Measurements from ENCODE around the gene SNX4.
"Not testable (repeated sequence)": the region's sequence is repeated elsewhere in the genome, so short reads cannot be mapped to it uniquely, and the experiment has no call there.

Gene SNX4

GRCh38 chr3:125519678-125520562 is at the start of gene SNX4:
SNX4 (minus strand) TSS chr3:125520202; CDS start chr3:125520172, 30 bp downstream.
- DNase-seq (ENCODE audit: low read depth) = peak; percentile 74

GRCh38 chr3:125556314-125556713 is 36.3 kb upstream of the SNX4 start:
- no peak for DNase-seq (ENCODE audit: low read depth)

DNA sequence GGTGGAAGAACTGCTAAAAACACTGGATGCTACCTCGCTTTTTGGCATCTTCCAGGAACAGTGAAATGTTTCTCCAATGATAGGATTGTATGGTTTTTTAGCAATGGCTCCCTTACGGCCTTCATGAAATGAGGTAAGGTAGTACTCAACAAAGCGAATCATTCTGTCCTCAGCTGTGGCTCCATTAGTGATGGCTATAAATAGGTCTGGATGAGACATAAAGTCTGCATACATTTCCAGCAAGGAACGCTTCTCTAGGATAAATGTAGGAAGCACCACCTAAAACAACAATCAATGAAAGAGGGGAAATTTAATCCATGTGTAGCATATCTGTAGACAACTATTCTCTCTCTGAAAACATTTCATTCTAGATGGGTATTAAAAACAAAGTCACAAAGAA is 32.4 kb upstream of the SNX4 start:
- DNase-seq (ENCODE audit: low read depth) = no peak

DNA sequence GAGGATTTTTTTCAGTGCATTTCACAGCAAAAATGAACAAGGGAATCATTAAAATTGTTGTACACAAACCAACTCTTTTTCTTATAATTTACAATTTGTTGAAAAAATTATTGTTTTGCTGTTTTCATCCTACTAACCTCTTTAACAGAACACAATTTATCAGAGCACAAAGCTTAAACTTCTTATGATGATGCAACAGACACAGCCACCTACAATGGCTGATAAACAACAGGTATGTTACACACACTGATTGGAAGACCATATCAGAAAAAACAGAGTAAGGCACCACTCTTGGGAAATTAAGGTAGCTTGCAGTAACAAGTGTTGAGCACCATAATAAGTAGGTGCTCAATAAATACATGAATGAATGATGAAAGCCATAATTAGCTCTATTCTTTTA is 8.9 kb upstream of the SNX4 start:
- no peak for DNase-seq (ENCODE audit: low read depth)

GRCh38 chr3:125525153-125525552 is 5.2 kb upstream of the SNX4 start:
- DNase-seq (ENCODE audit: low read depth) = no peak

DNA sequence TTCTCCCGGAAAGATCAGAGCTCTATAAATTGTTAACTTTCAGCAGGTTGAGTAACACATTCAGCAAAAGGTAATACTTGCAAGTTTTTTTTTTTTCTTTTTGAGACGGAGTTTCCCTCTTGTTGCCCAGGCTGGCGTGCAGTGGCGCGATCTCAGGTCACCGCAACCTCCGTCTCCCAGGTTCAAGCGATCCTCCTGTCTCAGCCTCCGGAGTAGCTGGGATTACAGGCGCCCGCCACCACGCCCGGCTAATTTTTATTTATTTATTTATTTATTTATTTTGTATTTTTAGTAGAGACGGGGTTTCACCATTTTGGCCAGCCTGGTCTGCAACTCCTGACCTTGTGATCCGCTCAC is 539 bp upstream of the SNX4 start:
- not testable (repeated sequence) for DNase-seq (ENCODE audit: low read depth)

GRCh38 chr3:125515421-125515820 is 4.6 kb downstream of the SNX4 start:
- no peak for DNase-seq (ENCODE audit: low read depth)

DNA sequence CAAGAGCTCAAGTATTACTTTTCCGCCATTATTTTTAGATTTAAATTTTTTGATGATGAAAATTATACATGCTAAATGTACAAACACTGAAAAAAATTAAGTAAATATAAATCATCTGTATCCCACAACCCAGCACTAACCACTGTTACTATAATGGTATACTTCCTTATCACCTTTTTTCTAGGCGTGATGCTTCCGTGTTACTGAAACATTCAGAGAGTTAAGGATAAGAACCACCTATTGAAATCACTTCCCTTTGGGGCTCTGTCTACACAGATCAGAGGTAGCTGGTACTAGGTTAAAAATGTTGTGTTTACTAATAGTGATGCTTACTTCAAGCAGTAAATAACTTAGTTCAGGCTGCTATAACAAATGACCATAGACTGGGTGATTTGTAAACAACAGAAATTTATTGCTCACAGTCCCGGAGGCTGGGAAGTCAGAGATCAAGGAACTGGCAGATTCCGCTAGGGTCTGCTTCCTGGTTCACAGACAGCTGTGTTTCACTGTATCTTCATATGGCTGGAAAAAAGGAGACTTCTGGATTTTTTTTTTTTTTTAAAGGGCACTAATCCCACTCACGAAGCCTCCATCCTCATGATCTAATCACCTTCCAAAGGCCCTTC is 6.4 kb downstream of the SNX4 start:
- no peak for DNase-seq (ENCODE audit: low read depth)

- no peak for DNase-seq (ENCODE audit: low read depth)
These were observed 7.7 kb downstream of the SNX4 start for GRCh38 chr3:125512135-125512920.

DNA sequence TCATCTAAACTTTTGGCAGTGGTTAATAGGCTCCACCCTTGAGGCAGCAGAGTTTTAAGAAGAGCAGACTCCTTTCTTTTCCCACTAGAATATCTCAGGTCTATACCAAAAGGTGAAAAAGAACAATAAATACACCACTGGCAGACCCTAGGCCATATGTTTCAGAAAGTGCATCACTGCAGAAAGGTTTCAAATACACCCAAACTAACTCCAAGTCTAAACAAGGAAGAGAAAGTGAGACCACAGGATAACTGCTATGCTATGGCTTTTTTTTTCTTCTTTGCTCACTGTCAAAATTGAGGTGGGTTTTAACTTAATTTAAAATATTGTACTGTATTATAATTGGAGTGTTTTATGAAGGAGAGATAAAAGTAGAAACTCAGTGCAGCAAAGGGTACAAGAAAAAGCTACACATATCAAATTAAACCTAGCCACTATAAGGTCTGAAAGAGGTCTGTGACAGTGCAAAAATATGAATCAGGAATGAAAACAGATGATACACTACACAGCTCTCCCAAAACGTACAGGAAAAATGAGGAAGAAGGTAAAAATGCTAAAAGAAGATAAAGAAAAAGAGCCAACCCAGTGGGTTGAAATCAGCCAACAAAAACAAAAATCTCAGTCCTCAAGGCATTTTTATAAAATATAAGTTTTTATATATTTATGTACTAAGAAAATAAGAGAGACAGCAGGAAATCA is 8.4 kb downstream of the SNX4 start:
- DNase-seq (ENCODE audit: low read depth) = no peak

DNA sequence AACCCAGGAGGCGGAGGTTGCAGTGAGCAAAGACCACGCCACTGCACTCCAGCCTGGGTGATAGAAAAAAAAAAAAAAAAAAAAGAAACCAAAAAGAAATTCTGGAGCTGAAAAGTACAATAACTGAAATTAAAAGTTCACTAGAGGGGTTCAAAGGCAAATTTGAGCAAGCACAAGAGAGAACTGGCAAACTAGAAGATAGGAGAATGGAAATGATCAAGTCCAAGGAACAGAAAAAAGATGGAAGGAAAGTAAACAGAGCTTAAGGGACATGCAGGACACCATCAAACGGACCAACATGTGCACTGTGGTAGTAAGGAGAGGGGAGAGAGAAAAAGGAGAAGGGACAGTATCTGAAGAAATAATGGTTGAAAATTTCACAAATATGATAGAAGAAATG is 12.9 kb downstream of the SNX4 start:
- DNase-seq (ENCODE audit: low read depth) = no peak

GRCh38 chr3:125498630-125499029 is 21.4 kb downstream of the SNX4 start:
- no peak for DNase-seq (ENCODE audit: low read depth)

GRCh38 chr3:125496701-125497100 is 23.3 kb downstream of the SNX4 start:
- no peak for DNase-seq (ENCODE audit: low read depth)

- no peak for DNase-seq (ENCODE audit: low read depth)
These were observed 37.6 kb downstream of the SNX4 start for GRCh38 chr3:125482406-125482805.

DNA sequence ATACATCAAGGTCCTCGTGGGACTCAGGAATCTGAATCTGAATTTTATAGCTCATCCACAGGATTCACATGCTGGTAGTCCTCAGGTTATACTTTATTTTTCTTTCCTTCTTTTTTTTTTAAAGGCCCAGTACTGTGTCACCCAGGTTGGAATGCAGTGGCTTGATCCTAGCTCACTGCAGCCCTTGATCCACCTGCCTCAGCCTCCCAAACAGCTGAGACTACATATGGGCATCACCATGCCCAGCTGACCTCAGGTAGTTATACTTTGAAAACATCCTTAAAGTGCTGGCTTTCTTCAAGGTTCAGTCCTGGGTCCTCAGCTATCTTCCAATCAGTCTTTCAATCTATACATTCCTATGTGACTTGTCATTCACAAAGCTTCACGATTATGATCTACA is 38.2 kb downstream of the SNX4 start:
- DNase-seq (ENCODE audit: low read depth) = no peak

- DNase-seq (ENCODE audit: low read depth) = not testable (repeated sequence)
These were observed 38.6 kb downstream of the SNX4 start for GRCh38 chr3:125481375-125481759.

- peak; percentile 56 for DNase-seq (ENCODE audit: low read depth)
These were observed 39.2 kb downstream of the SNX4 start for GRCh38 chr3:125480656-125481374.

- no peak for DNase-seq (ENCODE audit: low read depth)
These were observed 40.9 kb downstream of the SNX4 start for GRCh38 chr3:125479091-125479490.

- DNase-seq (ENCODE audit: low read depth) = peak; percentile 27
These were observed 41.7 kb downstream of the SNX4 start for GRCh38 chr3:125478326-125478725.

- DNase-seq (ENCODE audit: low read depth) = no peak
These were observed 42.3 kb downstream of the SNX4 start for GRCh38 chr3:125477701-125478100.

- no peak for DNase-seq (ENCODE audit: low read depth)
These were observed 49.3 kb downstream of the SNX4 start for GRCh38 chr3:125470671-125471070.

All from GM04503 (cell line).